Measurements from ENCODE around the gene PDE4D. TPM values are rescaled to one million over a fixed set of nuclear protein-coding genes. Genes with fewer than 3 reads are reported as not detected.

Gene PDE4D
- total RNA-seq, 1 donor from 2014 or later: 13.2 TPM

DNA sequence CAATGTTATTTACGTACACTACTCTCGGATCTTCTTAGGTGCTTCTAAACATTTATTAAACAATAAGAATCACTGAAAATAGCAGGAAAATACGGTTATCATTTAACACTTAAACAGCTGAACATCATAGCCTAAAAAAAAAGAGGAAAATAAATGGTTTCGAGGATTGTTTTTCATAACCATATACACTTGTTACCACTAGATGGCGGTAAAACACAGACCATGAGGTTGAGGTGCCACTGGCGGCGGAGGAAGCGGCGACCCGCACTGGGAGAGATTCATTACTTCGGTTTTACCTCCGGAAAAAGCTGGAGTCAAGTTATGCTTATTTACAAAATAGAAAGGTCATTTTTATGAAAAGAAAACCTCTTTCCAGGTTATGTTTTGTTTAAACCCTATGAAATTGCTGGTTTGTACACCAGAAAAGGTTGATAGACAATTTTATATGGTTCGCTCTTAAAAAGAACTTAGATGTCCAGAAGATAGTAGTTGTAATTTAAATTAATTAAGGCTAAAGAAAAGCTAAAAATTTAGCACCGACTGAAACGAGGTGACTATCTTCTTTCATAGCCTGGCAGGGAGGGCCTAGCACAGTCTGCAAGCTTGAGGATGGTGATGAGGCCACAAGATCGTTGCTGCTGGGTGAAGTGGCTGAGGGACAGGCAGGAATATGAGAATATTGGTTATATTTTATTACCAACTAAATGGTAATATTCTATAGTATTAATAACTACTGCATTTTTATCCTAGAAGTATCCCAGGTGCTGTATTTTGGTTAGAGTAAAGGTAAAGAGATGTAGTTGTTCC is 704.9 kb downstream of the PDE4D start:
- peaks cover 13% of the 10 kb centered on the region for H3K4me1 Mint-ChIP-seq (ENCODE audit: low read depth, unreplicated experiment)
- no peaks in the 10 kb centered on the region for H3K9me3 Mint-ChIP-seq (ENCODE audit: unreplicated experiment)
- H3K4me3 Mint-ChIP-seq (ENCODE audit: unreplicated experiment): no peak overlapping the region
- H3K36me3 Mint-ChIP-seq (ENCODE audit: unreplicated experiment): no peaks in the 10 kb centered on the region
- peak overlapping the region; percentile 45 for H3K27ac Mint-ChIP-seq (ENCODE audit: unreplicated experiment)
- no peaks in the 10 kb centered on the region for H3K27me3 Mint-ChIP-seq (ENCODE audit: unreplicated experiment)
- TF ChIP-seq, protein P1, sequence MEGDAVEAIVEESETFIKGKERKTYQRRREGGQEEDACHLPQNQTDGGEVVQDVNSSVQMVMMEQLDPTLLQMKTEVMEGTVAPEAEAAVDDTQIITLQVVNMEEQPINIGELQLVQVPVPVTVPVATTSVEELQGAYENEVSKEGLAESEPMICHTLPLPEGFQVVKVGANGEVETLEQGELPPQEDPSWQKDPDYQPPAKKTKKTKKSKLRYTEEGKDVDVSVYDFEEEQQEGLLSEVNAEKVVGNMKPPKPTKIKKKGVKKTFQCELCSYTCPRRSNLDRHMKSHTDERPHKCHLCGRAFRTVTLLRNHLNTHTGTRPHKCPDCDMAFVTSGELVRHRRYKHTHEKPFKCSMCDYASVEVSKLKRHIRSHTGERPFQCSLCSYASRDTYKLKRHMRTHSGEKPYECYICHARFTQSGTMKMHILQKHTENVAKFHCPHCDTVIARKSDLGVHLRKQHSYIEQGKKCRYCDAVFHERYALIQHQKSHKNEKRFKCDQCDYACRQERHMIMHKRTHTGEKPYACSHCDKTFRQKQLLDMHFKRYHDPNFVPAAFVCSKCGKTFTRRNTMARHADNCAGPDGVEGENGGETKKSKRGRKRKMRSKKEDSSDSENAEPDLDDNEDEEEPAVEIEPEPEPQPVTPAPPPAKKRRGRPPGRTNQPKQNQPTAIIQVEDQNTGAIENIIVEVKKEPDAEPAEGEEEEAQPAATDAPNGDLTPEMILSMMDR (IDR thresholded peaks at IDR 0.05; ENCODE audit: partially characterized antibody, unreplicated experiment): peak; percentile 90
- DNase-seq: peak; percentile 71

DNA sequence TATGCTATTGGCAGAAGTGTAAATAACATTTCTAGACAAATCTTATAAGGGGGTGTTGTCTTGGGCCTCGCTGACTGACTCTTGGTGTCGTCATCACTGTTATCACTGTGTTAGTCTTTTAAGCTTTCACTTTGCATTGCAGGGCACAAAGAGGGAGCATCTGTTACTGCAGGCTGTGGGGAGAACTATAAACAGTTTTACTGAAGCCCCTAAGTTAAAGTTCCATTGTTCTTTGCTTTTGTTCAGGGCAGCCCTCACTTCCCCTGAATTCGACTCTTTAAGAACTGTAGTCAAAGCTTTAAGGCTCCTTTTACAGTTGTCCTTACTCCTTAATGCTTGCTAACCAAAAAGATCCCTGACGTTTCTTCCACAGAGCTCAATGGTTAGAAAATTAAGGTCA is 705.7 kb downstream of the PDE4D start:
- Mint-ChIP-seq H3K4me1 (ENCODE audit: low read depth, unreplicated experiment) (peaks cover 13% of the 10 kb centered on the region), H3K4me3 (ENCODE audit: unreplicated experiment) (no peak overlapping the region), H3K36me3 (ENCODE audit: unreplicated experiment) (no peaks in the 10 kb centered on the region), H3K27me3 (ENCODE audit: unreplicated experiment) (no peaks in the 10 kb centered on the region), H3K27ac (ENCODE audit: unreplicated experiment) (peak overlapping the region; percentile 63), H3K9me3 (ENCODE audit: unreplicated experiment) (no peaks in the 10 kb centered on the region)
- no peak for DNase-seq
- TF ChIP-seq, protein P1 (IDR thresholded peaks at IDR 0.05; ENCODE audit: partially characterized antibody, unreplicated experiment): no peak

GRCh38 chr5:59186623-59187022 is 706.9 kb downstream of the PDE4D start:
- Mint-ChIP-seq H3K27ac (ENCODE audit: unreplicated experiment) (no peak overlapping the region), H3K27me3 (ENCODE audit: unreplicated experiment) (no peaks in the 10 kb centered on the region), H3K9me3 (ENCODE audit: unreplicated experiment) (no peaks in the 10 kb centered on the region), H3K4me3 (ENCODE audit: unreplicated experiment) (no peak overlapping the region), H3K36me3 (ENCODE audit: unreplicated experiment) (no peaks in the 10 kb centered on the region), H3K4me1 (ENCODE audit: low read depth, unreplicated experiment) (peaks cover 13% of the 10 kb centered on the region)
- TF ChIP-seq, protein P1 (IDR thresholded peaks at IDR 0.05; ENCODE audit: partially characterized antibody, unreplicated experiment): no peak
- no peak for DNase-seq

DNA sequence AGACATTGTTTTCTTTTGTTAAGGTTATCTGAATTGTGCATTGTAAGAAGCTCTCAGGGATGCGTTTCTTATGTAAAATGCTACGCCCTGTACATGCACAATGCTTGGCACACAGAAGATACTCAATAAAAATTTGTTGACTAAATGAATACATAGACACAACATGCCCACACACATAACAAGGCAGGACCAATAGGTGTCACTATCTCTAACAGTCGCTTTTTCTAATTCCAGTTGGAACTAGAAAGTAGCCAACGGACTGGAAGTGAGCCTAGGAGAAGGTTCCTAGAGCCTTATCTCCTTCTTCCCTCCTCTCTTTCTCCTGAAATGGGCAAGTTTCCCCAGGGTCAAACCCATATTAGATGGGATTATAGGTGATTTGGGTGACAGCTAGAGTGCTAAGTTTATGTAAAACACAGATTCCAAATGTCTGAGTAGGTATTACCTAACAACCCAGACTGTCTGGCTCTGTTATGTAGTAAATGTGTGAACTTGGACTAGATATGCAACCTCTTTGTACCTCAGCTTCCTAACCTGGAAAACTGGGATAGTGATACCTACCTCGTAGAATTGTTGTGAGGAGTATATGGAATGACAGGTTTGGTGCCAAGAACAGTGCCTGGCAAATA is 707.7 kb downstream of the PDE4D start:
- H3K27ac Mint-ChIP-seq (ENCODE audit: unreplicated experiment): no peak overlapping the region
- peaks cover 13% of the 10 kb centered on the region for H3K4me1 Mint-ChIP-seq (ENCODE audit: low read depth, unreplicated experiment)
- H3K4me3 Mint-ChIP-seq (ENCODE audit: unreplicated experiment): no peak overlapping the region
- H3K27me3 Mint-ChIP-seq (ENCODE audit: unreplicated experiment): no peaks in the 10 kb centered on the region
- TF ChIP-seq, protein P1 (IDR thresholded peaks at IDR 0.05; ENCODE audit: partially characterized antibody, unreplicated experiment): no peak
- DNase-seq: no peak
- no peaks in the 10 kb centered on the region for H3K36me3 Mint-ChIP-seq (ENCODE audit: unreplicated experiment)
- H3K9me3 Mint-ChIP-seq (ENCODE audit: unreplicated experiment): no peaks in the 10 kb centered on the region

DNA sequence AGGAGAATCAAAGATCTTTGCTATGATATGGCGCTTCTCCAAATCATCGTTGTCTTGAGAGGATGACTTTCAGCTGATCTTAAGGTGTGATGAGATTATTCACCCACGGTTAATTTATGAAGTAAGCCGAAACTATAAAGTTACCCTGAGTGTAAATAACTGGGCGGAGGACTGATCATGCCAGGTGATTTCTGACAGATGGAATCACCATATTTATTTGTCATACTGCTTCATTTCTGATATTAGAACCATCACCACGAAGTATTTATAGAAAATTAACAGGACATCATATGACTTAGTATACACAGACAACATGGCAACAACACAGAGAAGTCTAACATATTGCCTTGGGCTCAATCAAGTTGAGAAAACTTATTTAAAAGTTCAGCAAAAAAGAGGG is 708.8 kb downstream of the PDE4D start:
- Mint-ChIP-seq H3K27me3 (ENCODE audit: unreplicated experiment) (no peaks in the 10 kb centered on the region), H3K4me1 (ENCODE audit: low read depth, unreplicated experiment) (peaks cover 13% of the 10 kb centered on the region), H3K36me3 (ENCODE audit: unreplicated experiment) (no peaks in the 10 kb centered on the region), H3K4me3 (ENCODE audit: unreplicated experiment) (no peak overlapping the region), H3K9me3 (ENCODE audit: unreplicated experiment) (no peaks in the 10 kb centered on the region), H3K27ac (ENCODE audit: unreplicated experiment) (no peak overlapping the region)
- TF ChIP-seq, protein P1 (IDR thresholded peaks at IDR 0.05; ENCODE audit: partially characterized antibody, unreplicated experiment): no peak
- no peak for DNase-seq
